Erythroblast (primary cell): Measurements from ENCODE around the gene IL17RE.

Experiments
- DNase-seq, 2 experiments: peaks; one replicate each; lab custom pipeline; 2025; lab: John Stamatoyannopoulos, UW
- GATA1 ChIP-seq: IDR thresholded peaks from 2 replicates; pipeline ENCODE4 v1.6.1; 2011; ENCODE audit warnings: low read depth, mild to moderate bottlenecking, control low read depth, low read length, moderate library complexity
- POLR2A ChIP-seq: IDR thresholded peaks from 2 replicates; pipeline ENCODE4 v1.6.1; 2011; ENCODE audit warnings: mild to moderate bottlenecking, low read length

The IL17RE gene

DNA sequence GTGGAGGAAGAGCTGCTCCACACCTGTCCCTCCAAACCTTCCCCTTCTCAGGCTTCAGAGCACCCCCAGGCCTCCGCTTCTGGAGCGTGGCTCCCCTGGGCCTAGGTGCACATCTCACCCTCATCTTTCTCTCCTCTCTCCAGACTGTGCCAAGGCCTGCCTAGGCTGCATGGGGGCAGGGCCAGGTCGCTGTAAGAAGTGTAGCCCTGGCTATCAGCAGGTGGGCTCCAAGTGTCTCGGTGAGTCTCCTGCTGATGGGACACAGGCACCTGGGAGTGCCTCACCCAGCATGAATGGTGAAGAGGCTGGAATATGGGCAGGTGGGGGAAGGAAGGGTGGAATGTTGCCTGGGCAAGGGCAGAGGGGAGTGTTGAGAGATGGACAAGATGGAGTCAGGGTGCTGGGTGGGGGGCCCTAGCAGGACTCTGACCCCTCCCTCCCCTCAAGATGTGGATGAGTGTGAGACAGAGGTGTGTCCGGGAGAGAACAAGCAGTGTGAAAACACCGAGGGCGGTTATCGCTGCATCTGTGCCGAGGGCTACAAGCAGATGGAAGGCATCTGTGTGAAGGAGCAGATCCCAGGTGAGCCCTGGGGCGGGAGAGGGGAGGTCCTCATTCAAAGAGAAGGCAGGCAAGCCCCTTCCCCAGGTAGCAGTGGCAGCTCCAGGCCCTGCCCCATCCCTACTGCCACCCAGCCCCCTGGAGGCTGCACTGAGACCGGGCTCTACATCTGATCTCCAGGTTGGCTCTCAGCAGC is 40.5 kb downstream of the IL17RE start:
- TF ChIP-seq GATA1 (no peak), POLR2A (no peak)
- DNase-seq: no peak

- no peak for DNase-seq
- TF ChIP-seq POLR2A (no peak), GATA1 (no peak)
Measured at GRCh38 chr3:9944271-9944670, 41.6 kb downstream of the IL17RE start.

DNA sequence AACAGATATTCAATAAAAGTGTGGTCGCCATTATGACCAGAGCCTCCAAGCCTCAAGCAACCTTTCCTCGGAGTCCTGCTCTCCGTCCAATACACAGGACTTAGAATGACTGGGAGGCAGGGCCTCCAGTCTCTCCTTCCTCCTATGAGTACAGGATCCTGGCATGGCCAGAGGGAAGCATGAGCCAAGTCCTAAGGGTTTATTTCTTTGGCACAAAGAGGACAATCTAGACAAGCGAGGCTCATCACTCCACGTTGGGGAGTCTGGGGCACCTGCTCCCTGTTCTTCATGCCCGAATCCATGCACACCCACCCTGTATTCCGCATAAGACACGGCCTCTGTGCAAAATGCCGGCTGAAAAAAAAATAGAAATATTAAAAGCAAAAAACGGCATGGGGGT is 42.7 kb downstream of the IL17RE start:
- no peak for DNase-seq
- TF ChIP-seq GATA1 (no peak), POLR2A (no peak)

DNA sequence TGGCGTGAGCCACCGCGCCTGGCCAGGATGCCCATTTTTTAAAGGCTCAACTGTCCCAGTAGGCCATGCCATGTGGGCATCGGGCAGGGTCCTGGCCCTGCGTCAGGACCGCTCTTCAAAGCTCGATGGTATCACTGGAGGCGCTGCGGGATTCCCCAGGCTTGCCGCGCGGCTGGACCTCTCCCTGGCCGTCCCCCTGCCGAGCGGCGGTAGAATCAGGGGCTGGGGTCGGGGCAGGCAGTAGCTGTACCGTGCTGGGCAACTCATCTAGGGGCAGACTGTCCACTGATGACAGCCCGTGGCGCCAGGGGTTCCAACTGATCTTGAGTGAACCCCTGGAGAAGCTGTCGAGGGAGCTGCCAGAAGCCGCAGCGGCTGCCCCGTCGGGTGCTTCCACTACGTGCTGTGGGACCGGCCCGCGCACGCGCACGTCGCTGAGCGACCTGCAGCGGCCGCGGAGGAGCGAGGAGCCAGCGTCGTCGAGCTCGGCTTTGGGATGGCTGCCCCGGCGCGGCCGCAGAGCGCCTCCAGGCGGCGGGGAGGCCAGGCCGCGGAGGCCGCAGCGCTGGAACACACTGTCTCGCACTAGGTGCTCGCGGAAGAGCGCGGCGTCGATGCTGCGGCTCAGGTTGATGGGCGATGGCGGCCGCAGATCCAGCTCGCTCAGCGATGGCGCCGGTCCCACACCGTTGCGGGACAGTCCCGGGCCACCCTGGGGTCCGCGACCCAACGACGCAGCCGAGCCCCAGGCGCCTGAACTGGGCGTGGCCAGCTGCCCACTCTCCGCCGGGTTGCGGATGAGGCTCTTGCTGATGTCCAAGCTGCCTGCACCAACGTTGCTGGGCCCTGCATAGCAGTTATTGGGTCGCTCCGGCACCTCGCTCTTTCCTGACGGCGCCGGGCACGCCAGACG is 43.7 kb downstream of the IL17RE start:
- DNase-seq: peak; percentile 93 to 94
- TF ChIP-seq POLR2A: peak; percentile 65
- TF ChIP-seq GATA1: no peak

DNA sequence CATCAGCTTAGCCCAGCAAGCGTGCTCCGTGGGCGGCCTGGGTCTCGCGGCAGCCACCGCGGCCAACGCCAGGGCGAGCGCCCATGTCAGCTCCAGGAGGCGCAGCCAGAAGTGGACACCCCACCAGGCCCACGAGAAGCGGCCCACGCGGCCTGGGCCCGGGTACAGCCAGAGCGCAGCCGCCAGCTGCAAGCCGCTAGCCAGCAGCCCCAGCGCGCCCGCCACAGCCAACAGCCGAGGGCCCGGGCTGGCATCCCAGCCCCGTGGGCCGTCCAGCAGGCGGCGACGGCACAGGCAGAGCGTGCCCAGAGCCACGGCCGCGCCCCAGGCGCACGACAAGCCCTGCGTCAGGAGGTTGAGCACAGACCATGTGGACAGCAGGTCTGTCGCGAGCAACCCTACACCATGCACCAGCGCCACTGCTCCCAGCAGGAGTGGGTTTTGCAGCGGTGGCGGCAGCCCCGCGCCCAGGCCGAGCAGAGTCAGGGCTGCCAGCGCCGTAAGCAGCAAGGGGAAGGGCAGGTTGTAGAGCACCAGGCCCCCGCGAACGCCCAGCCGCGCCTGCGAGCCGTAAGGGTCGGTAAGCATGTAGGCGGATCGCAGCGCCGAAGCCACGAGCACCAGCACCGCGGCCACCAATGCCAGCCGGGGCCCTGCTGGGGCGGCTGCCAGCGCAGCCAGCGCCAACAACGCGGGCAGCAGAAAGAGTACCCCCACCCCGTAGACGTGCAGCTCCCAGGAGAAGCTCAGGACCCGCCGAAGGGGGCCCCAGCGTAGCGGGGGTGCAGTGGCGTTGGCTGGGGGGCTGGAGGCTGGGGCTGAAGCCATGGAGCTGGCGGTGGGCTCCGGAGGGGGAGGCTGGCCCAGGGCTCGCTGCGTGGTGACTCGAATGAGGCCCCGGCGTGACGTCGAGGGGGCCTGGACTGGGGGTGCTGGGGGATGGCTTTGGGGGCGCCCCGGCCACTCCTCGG is 44.7 kb downstream of the IL17RE start:
- TF ChIP-seq GATA1 (no peak), POLR2A (no peak)
- peak; percentile 33 for DNase-seq

DNA sequence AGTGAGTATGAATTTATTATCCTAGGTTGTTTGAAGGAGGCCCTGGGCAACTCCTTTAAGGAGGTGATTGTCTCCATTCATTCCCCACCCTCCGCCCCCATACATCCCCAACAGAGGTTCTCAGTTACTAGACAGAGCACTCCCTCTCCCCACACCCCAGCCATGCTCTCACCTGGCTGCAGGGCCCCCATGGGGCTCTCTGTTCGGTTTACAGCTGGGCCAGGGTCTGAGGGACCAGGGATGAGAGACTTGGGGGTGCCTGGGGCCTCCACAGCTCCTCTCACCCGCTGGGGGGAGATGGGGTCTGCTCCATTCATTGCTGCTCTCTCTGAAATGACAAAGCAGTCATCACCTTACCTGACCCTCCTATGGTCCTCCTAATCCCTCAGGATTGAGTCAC is 45.9 kb downstream of the IL17RE start:
- no peak for DNase-seq
- TF ChIP-seq GATA1 (no peak), POLR2A (no peak)

GRCh38 chr3:9949115-9949514 is 46.5 kb downstream of the IL17RE start:
- DNase-seq: no peak
- no peak for TF ChIP-seq POLR2A

DNA sequence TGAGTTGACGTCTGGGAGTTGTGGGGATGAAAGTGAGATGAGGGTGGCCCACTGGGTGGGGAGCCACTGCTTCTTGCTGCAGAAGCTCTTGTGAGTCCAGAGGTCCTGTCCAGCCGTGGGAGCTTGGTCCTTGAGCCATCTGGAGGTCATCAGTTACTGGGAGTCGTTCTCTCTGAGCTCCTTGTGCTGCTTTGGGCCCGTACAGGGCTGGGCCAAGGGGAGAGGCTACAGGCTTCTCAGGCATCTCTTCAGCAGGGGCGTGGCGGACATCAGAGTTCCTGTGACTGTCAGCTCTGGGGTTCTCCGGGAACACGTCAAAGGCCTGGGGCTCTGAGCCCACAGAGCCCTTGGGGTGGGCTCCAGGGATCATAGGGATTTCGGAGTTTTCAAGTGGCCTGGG is 47.0 kb downstream of the IL17RE start:
- TF ChIP-seq POLR2A: no peak
- no peak for TF ChIP-seq GATA1
- no peak for DNase-seq

- no peak for TF ChIP-seq POLR2A
- no peak for TF ChIP-seq GATA1
- DNase-seq: no peak
Measured at GRCh38 chr3:9951126-9951525, 48.5 kb downstream of the IL17RE start.

GRCh38 chr3:9951598-9951961 is 48.9 kb downstream of the IL17RE start:
- DNase-seq: no peak
- TF ChIP-seq POLR2A: no peak
- no peak for TF ChIP-seq GATA1

DNA sequence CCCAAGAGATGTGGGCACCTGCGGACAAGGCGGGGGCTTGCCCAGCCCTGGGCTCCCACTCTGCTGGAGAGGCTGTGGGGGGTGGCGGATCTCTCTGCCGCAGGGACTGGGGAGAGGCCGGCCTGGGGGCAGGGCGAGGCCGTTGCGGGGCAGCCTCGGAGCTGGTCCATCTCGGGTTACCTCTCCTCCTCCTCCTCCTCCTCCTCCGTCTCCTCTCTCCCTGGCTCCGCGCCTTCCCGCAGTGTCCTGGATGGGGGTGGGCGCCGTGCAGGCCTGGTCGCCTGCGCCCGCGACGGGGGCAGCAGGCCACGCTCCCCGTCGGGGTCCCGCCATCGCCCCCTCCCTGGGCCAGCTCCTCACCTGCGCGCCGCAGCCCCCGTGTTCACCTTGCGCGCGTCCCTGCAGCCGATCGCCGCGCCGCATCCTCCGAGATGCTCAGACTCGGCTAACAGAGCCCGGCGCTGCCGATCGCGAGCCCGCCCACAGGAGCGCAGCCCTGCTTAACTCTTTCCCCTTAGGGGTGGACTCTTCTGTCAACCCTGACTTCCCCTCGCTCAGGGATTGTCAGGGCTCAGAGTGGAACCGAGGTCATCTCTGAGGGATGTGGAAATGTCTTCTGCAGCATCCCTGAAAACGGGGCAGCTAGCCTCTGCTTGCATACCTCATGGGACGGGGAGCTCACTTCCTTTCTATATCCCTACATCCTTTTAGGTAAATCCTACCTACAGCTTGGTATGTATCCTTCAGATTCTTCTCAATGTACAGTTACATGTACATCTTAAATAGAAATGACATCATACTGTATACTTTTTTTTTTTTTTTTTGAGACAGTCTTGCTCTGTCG is 49.5 kb downstream of the IL17RE start, which contains the start of gene PRRT3:
PRRT3 (minus strand) TSS at position 447 of the 844 bp plus-strand sequence. CDS start 2,293 bp downstream, outside the sequence.
- DNase-seq: peak; percentile 50 to 61

GRCh38 chr3:9955067-9955502 is 52.4 kb downstream of the IL17RE start:
- TF ChIP-seq POLR2A (no peak), GATA1 (no peak)
- no peak for DNase-seq

More for the DNA sequence above, 49.5 kb downstream of the IL17RE start, which contains the start of gene PRRT3:
- no peak for TF ChIP-seq GATA1
- no peak for TF ChIP-seq POLR2A
